ENCODE data around the gene WHRN.

GRCh38 chr9:114421147-114421546, 84.1 kb downstream of the WHRN start:
- TF ChIP-seq CTCF (conservative IDR thresholded peaks at IDR 0.05; ENCODE audit: low read depth in 2 of 2) (no peak), EZH2phosphoT487 (IDR thresholded peaks at IDR 0.05; ENCODE audit: unreplicated experiment) (no peak), POLR2AphosphoS5 (IDR thresholded peaks at IDR 0.05; ENCODE audit: low read depth) (no peak), JUNB (IDR thresholded peaks at IDR 0.05; ENCODE audit: unreplicated experiment) (no peak), ETS1 (IDR thresholded peaks at IDR 0.05) (no peak)

All from GM23338 (cell line).